Smooth muscle cell (in vitro differentiated cells): Measurements from ENCODE around the gene TENM4. TPM values are rescaled to one million over a fixed set of nuclear protein-coding genes. Genes with fewer than 3 reads are reported as not detected.

Experiments used
- DNase-seq: peaks from one replicate; lab custom pipeline; 2025; ENCODE audit not compliant: unreplicated experiment; lab: John Stamatoyannopoulos, UW
- H2AFZ ChIP-seq: fragments of 200-600 bp; sonication (generic); 2 replicates; pipeline ENCODE4 v1.6.0; 2016; ENCODE audit warnings: antibody characterized with exemption, low read depth, mild to moderate bottlenecking
- H3F3A ChIP-seq: fragments of 200-600 bp; sonication (generic); 2 replicates; pipeline ENCODE4 v1.6.0; 2017; ENCODE audit warnings: antibody characterized with exemption, low read depth
- H3K27ac ChIP-seq: fragments of 200-600 bp; sonication (generic); 2 replicates; pipeline ENCODE4 v1.5.1; 2016; ENCODE audit warnings: low read depth, mild to moderate bottlenecking
- H3K27me3 ChIP-seq: fragments of 200-600 bp; sonication (generic); 2 replicates; pipeline ENCODE4 v1.6.1; 2016; ENCODE audit warnings: low read depth, mild to moderate bottlenecking
- H3K36me3 ChIP-seq: fragments of 200-600 bp; sonication (generic); 2 replicates; pipeline ENCODE4 v1.5.1; 2016; ENCODE audit warnings: low read depth
- H3K4me1 ChIP-seq: fragments of 200-600 bp; sonication (generic); 2 replicates; pipeline ENCODE4 v1.5.1; 2016; ENCODE audit warnings: low read depth
- H3K4me2 ChIP-seq: fragments of 200-600 bp; sonication (generic); 2 replicates; pipeline ENCODE4 v1.6.0; 2016; ENCODE audit warnings: mild to moderate bottlenecking
- H3K4me3 ChIP-seq: fragments of 200-600 bp; sonication (generic); 2 replicates; pipeline ENCODE4 v1.5.1; 2016; ENCODE audit warnings: mild to moderate bottlenecking
- H3K79me2 ChIP-seq: fragments of 200-600 bp; sonication (generic); 2 replicates; pipeline ENCODE4 v1.6.0; 2016; ENCODE audit warnings: low read depth, mild to moderate bottlenecking
- H3K9ac ChIP-seq: fragments of 200-600 bp; sonication (generic); 2 replicates; pipeline ENCODE4 v1.6.0; 2016; ENCODE audit warnings: low read depth
- H3K9me3 ChIP-seq: fragments of 200-600 bp; sonication (generic); replicated peaks from 2 replicates; pipeline ENCODE4 v1.5.1; 2016; ENCODE audit warnings: low read depth
- H4K20me1 ChIP-seq: fragments of 200-600 bp; sonication (generic); 2 replicates; pipeline ENCODE4 v1.6.0; 2016; ENCODE audit warnings: low read depth
- WGBS: methylation state at CpG from one replicate; pipeline ENCODE4 v1.1.7; 2016; ENCODE audit warnings: low lambda C conversion rate; 5-methylcytosine and 5-hydroxymethylcytosine counted together
- polyA plus RNA-seq: library from polyadenylated mRNA; unstranded; fragments of >200 nt; fragmentation: Nextera tagmentation; extraction: Ambion mirVana; gene quantifications from 2 replicates; pipeline ENCODE4 v1.2.1, GENCODE V29; 2016
- total RNA-seq: library from RNA; depleted of rRNA; stranded (reverse); fragments of >200 nt; gene quantifications from 2 replicates; pipeline ENCODE4 v1.2.3, GENCODE V29; 2014
- TF ChIP-seq, protein P1 (sequence below): fragments of 200-600 bp; sonication (generic); IDR thresholded peaks from 2 replicates; pipeline ENCODE4 v1.5.1; 2017; ENCODE audit warnings: borderline replicate concordance, mild to moderate bottlenecking, antibody characterized with exemption; ENCODE audit not compliant: insufficient read depth, poor library complexity, severe bottlenecking

The TENM4 gene
- total and polyA plus RNA-seq, 2 experiments from 2014 or later: 31.6 to 38.2 TPM

- Histone ChIP-seq H3K4me2 (no peak overlapping the region), H3K9ac (no peak overlapping the region)
- 100% methylated on average over 1 of the region's 1 CpG for WGBS
These were observed 323.3 kb downstream of the TENM4 start for GRCh38 chr11:79117488-79117887.

DNA sequence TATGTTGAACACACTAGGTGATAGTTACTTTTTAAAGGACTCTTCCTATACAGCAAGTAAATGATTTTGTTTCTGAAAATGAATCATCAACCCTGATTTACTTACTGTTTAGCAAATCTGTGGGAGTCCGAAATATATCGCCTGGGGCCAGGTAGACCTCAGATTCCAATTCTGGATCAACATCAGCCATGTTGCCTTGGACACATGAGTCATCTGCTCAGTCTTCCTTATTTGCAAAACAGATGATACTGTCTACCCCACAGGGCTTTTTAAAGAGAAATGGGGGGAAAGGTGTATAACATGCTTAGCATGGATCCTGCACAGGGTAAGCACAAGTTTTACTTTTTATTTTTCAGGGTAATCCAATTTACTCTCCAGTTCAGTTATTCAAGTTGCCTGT lies 324.2 kb downstream of the TENM4 start:
- 91% methylated on average over 2 of the region's 2 CpGs for WGBS
- DNase-seq: no peak
- Histone ChIP-seq H3K4me2 (no peak overlapping the region), H4K20me1 (no peaks in the 10 kb centered on the region), H2AFZ (no peak overlapping the region), H3K4me3 (no peak overlapping the region), H3K4me1 (peaks cover 12% of the 10 kb centered on the region), H3K9ac (no peak overlapping the region), H3K27me3 (no peaks in the 10 kb centered on the region), H3K36me3 (no peaks in the 10 kb centered on the region), H3K27ac (no peak overlapping the region), H3K79me2 (no peaks in the 10 kb centered on the region), H3K9me3 (no peaks in the 10 kb centered on the region), H3F3A (no peaks in the 10 kb centered on the region)
- TF ChIP-seq, protein P1, sequence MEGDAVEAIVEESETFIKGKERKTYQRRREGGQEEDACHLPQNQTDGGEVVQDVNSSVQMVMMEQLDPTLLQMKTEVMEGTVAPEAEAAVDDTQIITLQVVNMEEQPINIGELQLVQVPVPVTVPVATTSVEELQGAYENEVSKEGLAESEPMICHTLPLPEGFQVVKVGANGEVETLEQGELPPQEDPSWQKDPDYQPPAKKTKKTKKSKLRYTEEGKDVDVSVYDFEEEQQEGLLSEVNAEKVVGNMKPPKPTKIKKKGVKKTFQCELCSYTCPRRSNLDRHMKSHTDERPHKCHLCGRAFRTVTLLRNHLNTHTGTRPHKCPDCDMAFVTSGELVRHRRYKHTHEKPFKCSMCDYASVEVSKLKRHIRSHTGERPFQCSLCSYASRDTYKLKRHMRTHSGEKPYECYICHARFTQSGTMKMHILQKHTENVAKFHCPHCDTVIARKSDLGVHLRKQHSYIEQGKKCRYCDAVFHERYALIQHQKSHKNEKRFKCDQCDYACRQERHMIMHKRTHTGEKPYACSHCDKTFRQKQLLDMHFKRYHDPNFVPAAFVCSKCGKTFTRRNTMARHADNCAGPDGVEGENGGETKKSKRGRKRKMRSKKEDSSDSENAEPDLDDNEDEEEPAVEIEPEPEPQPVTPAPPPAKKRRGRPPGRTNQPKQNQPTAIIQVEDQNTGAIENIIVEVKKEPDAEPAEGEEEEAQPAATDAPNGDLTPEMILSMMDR: no peak

More at GRCh38 chr11:79117488-79117887, 323.3 kb downstream of the TENM4 start:
- Histone ChIP-seq H2AFZ (no peak overlapping the region), H3K79me2 (no peaks in the 10 kb centered on the region), H3K36me3 (no peaks in the 10 kb centered on the region), H3F3A (no peaks in the 10 kb centered on the region), H3K27me3 (no peaks in the 10 kb centered on the region), H3K27ac (no peak overlapping the region), H3K4me3 (no peak overlapping the region), H3K4me1 (peaks cover 12% of the 10 kb centered on the region), H3K9me3 (no peaks in the 10 kb centered on the region), H4K20me1 (no peaks in the 10 kb centered on the region)
- no peak for DNase-seq
- TF ChIP-seq, protein P1: no peak

DNA sequence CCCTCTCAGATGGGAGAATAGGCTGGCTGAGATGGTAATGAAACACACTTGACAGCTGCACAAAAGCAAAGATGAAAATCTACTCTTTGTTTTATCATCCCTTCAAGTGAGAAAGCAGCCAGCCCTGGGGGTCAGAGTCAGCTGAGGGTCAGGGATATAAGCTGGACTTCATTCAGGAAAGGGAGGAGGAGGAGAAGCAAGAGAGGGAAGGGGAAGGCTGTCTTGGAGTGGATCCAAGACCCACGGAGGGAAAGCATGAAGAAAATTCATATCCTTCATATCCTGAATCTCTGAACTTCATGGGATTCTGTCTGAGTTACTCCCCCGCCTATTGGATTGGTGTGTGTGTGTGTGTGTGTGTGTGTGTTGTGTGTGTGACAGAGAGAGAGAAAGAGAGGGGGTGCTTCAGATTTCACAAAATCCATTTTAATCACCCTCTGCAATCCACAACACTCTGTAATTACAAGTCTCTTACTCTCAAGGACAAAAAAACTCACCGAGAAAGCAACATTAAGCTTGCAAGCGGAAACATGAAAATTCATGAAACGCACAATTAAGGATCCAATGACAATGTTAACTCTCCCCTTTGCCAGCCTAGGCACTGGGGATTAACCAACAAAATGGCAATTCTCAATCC lies 327.7 kb downstream of the TENM4 start:
- Histone ChIP-seq H3K9ac (no peak overlapping the region), H4K20me1 (no peaks in the 10 kb centered on the region), H2AFZ (no peak overlapping the region), H3K4me2 (no peak overlapping the region), H3K9me3 (no peaks in the 10 kb centered on the region), H3K4me3 (no peak overlapping the region), H3K27me3 (no peaks in the 10 kb centered on the region), H3K79me2 (no peaks in the 10 kb centered on the region), H3K36me3 (no peaks in the 10 kb centered on the region), H3K4me1 (no peaks in the 10 kb centered on the region), H3F3A (no peaks in the 10 kb centered on the region), H3K27ac (no peak overlapping the region)
- TF ChIP-seq, protein P1: no peak
- WGBS: 82% methylated on average over 5 of the region's 5 CpGs
- DNase-seq: no peak

- no peaks in the 10 kb centered on the region for H3K4me1 ChIP-seq
- no peaks in the 10 kb centered on the region for H3F3A ChIP-seq
- H3K4me3 ChIP-seq: no peak overlapping the region
- no peak overlapping the region for H3K4me2 ChIP-seq
- no peaks in the 10 kb centered on the region for H3K9me3 ChIP-seq
- H4K20me1 ChIP-seq: no peaks in the 10 kb centered on the region
- over 99% methylated on average over 5 of the region's 5 CpGs for WGBS
- DNase-seq: no peak
- H3K27me3 ChIP-seq: no peaks in the 10 kb centered on the region
- H3K27ac ChIP-seq: no peak overlapping the region
- no peak overlapping the region for H3K9ac ChIP-seq
- H2AFZ ChIP-seq: no peak overlapping the region
- H3K36me3 ChIP-seq: no peaks in the 10 kb centered on the region
- TF ChIP-seq, protein P1: no peak
- no peaks in the 10 kb centered on the region for H3K79me2 ChIP-seq
These were observed 330.0 kb downstream of the TENM4 start for GRCh38 chr11:79110796-79111195.
